HCT116 (cell line): ENCODE results near the gene HABP2.

Experiments
- CBX3 ChIP-seq: IDR thresholded peaks from 2 replicates; pipeline ENCODE4 v1.6.1; 2012; ENCODE audit warnings: low read depth
- CTCF ChIP-seq, 3 experiments: fragments of 200-600 bp in 1 of 3; sonication (generic) in 1 of 3; IDR thresholded peaks in 2 of 3; conservative IDR thresholded peaks in 1 of 3; 2 replicates each; pipeline ENCODE4 v1.5.1; 2012 to 2017; ENCODE audit warnings: low read depth in 2 of 3, low read length in 2 of 3, antibody characterized with exemption in 1 of 3, borderline replicate concordance in 1 of 3, control low read depth in 1 of 3, mild to moderate bottlenecking in 1 of 3, mixed read lengths in 1 of 3, mixed run types in 1 of 3, moderate library complexity in 1 of 3; ENCODE audit not compliant: insufficient read depth in 1 of 3
- EZH2 ChIP-seq: fragments of 200-600 bp; sonication (generic); IDR thresholded peaks from 2 replicates; pipeline ENCODE4 v1.6.1; 2017; ENCODE audit warnings: antibody characterized with exemption, mixed run types
- EZH2phosphoT487 ChIP-seq: fragments of 200-600 bp; IDR thresholded peaks from 2 replicates; pipeline ENCODE4 v1.6.1; 2018; ENCODE audit warnings: antibody characterized with exemption, borderline replicate concordance
- JUND ChIP-seq: IDR thresholded peaks from 2 replicates; pipeline ENCODE4 v1.6.1; 2012
- MAX ChIP-seq: IDR thresholded peaks from 2 replicates; pipeline ENCODE4 v1.6.1; 2012
- POLR2AphosphoS5 ChIP-seq: IDR thresholded peaks from 2 replicates; pipeline ENCODE4 v1.6.1; 2011; ENCODE audit warnings: mild to moderate bottlenecking, low read depth, low read length, moderate library complexity
- REST ChIP-seq: IDR thresholded peaks from 2 replicates; pipeline ENCODE4 v1.6.1; 2012; ENCODE audit warnings: low read depth
- SIN3A ChIP-seq: IDR thresholded peaks from 2 replicates; pipeline ENCODE4 v1.6.1; 2012; ENCODE audit warnings: low read depth
- YY1 ChIP-seq: IDR thresholded peaks from 2 replicates; pipeline ENCODE4 v1.6.1; 2011; ENCODE audit warnings: low read length, low read depth, moderate library complexity, mild to moderate bottlenecking; ENCODE audit not compliant: insufficient replicate concordance; ENCODE audit errors: extremely low read depth
- ZFX ChIP-seq: fragments of 450-650 bp; IDR thresholded peaks from 2 replicates; pipeline ENCODE4 v1.6.1; 2017

GRCh38 chr10:113506476-113506875 is 46.4 kb upstream of the HABP2 start:
- TF ChIP-seq REST (no peak), CTCF (IDR thresholded peaks at IDR 0.05 in 2 of 3, conservative IDR thresholded peaks at IDR 0.05 in 1 of 3; ENCODE audit: borderline replicate concordance in 1 of 3, insufficient read depth in 1 of 3, low read depth in 2 of 3, low read length in 2 of 3) (no peak), CBX3 (no peak), EZH2 (no peak), EZH2phosphoT487 (no peak), MAX (no peak), JUND (no peak), ZFX (no peak), SIN3A (no peak), POLR2AphosphoS5 (no peak), YY1 (no peak)
